ENCODE measurements around the gene MAP6.

- TF ChIP-seq ZNF589 (CRISPR knock-in tag; conservative IDR thresholded peaks at IDR 0.05) (no peak), HNRNPUL1 (IDR thresholded peaks at IDR 0.05; ENCODE audit: low read depth, low read length) (no peak), JUNB (CRISPR knock-in tag; IDR thresholded peaks at IDR 0.05; ENCODE audit: borderline replicate concordance) (no peak), CBX2 (IDR thresholded peaks at IDR 0.05; ENCODE audit: low read depth, low read length) (no peak), CBX2 (CRISPR knock-in tag; IDR thresholded peaks at IDR 0.05; ENCODE audit: low read depth) (no peak), ZNF362 (CRISPR knock-in tag; IDR thresholded peaks at IDR 0.05; ENCODE audit: borderline replicate concordance) (no peak), MXI1 (IDR thresholded peaks at IDR 0.05; ENCODE audit: borderline replicate concordance, low read depth, low read length) (no peak), SMAD3 (CRISPR knock-in tag; IDR thresholded peaks at IDR 0.05) (no peak), PHF21A (CRISPR knock-in tag; IDR thresholded peaks at IDR 0.05) (no peak)
- TF ChIP-seq, protein P1, sequence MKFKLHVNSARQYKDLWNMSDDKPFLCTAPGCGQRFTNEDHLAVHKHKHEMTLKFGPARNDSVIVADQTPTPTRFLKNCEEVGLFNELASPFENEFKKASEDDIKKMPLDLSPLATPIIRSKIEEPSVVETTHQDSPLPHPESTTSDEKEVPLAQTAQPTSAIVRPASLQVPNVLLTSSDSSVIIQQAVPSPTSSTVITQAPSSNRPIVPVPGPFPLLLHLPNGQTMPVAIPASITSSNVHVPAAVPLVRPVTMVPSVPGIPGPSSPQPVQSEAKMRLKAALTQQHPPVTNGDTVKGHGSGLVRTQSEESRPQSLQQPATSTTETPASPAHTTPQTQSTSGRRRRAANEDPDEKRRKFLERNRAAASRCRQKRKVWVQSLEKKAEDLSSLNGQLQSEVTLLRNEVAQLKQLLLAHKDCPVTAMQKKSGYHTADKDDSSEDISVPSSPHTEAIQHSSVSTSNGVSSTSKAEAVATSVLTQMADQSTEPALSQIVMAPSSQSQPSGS (CRISPR knock-in tag; IDR thresholded peaks at IDR 0.05): no peak
Measured at GRCh38 chr11:75563978-75564552, 104.8 kb downstream of the MAP6 start.
